GM12878 (cell line): ENCODE data around the gene WDR86. TPM values are rescaled to one million over a fixed set of nuclear protein-coding genes. Genes with fewer than 3 reads are reported as not detected.

ENCODE experiments used
- ATAC-seq: fragments of 200-7000 bp; cut with Tn5 transposase; 3 replicates; pipeline ENCODE4 v1.9.1; 2020; ENCODE audit warnings: mild to moderate bottlenecking, moderate library complexity
- BruUV-seq: library from RNA; stranded (reverse); fragments of 400-500 nt; replicated peaks from 2 replicates; lab custom pipeline; 2021; lab: Mats Ljungman, UMichigan
- CTCF ChIA-PET: fragments of 300-600 bp; sonication (Branson Sonifier 250); formaldehyde crosslinking; extraction: SDS; loops from one replicate; lab custom pipeline; 2021; ENCODE audit warnings: inconsistent platforms; lab: Yijun Ruan, JAX
- POLR2A ChIA-PET: fragments of 350-600 bp; formaldehyde crosslinking; extraction: SDS; loops from one replicate; lab custom pipeline; 2021; ENCODE audit warnings: inconsistent platforms; lab: Charles Lee
- RAD21 ChIA-PET: fragments of 300-600 bp; sonication (Branson Sonifier 250); formaldehyde crosslinking; loops from one replicate; lab custom pipeline; 2023; ENCODE audit warnings: antibody characterized with exemption; ENCODE audit not compliant: unreplicated experiment; lab: Charles Lee
- SMC1A ChIA-PET: fragments of 300-600 bp; sonication (Branson Sonifier 250); formaldehyde crosslinking; loops from one replicate; lab custom pipeline; 2023; ENCODE audit not compliant: unreplicated experiment, uncharacterized antibody; lab: Charles Lee
- DNase-seq: peaks from one replicate; pipeline ENCODE4 v3.0.0-alpha.2; 2011; ENCODE audit warnings: low read depth, low spot score
- FAIRE-seq: peaks from 3 replicates; lab custom pipeline; 2011; peaks lifted over from hg19 to GRCh38; lab: Jason Lieb, UNC
- H2AFZ ChIP-seq: 2 replicates; pipeline ENCODE4 v1.6.0; 2011; ENCODE audit warnings: low read depth, low read length, control low read depth; ENCODE audit not compliant: control insufficient read depth
- H3K27ac ChIP-seq: 2 replicates; pipeline ENCODE4 v1.5.1; 2011; ENCODE audit warnings: control low read depth; ENCODE audit not compliant: control insufficient read depth, insufficient read depth
- H3K27me3 ChIP-seq, 2 experiments: replicated peaks in 1 of 2; 2 replicates each; pipeline versions ENCODE4 v1.6.0 to v1.6.1; 2011; ENCODE audit warnings: low read length in 1 of 2; ENCODE audit not compliant: control insufficient read depth in 2 of 2, insufficient read depth in 2 of 2
- H3K36me3 ChIP-seq, 2 experiments: 2 replicates each; pipeline ENCODE4 v1.5.1; 2011; ENCODE audit warnings: low read length in 1 of 2; ENCODE audit not compliant: control insufficient read depth in 2 of 2, insufficient read depth in 2 of 2
- H3K4me1 ChIP-seq: 2 replicates; pipeline ENCODE4 v1.6.1; 2011; ENCODE audit warnings: mild to moderate bottlenecking, low read length, moderate library complexity, mixed read lengths; ENCODE audit not compliant: control insufficient read depth, insufficient read depth
- H3K4me2 ChIP-seq: 2 replicates; pipeline ENCODE4 v1.6.0; 2011; ENCODE audit warnings: control low read depth; ENCODE audit not compliant: control insufficient read depth, insufficient read depth
- H3K4me3 ChIP-seq: fragments of 200-600 bp; sonication (generic); 2 replicates; pipeline ENCODE4 v1.5.1; 2016
- H3K79me2 ChIP-seq: 2 replicates; pipeline ENCODE4 v1.6.0; 2011; ENCODE audit warnings: low read length; ENCODE audit not compliant: control insufficient read depth, insufficient read depth
- H3K9ac ChIP-seq: 2 replicates; pipeline ENCODE4 v1.8.0; 2011; ENCODE audit warnings: low read length, control low read depth, mixed read lengths; ENCODE audit not compliant: control insufficient read depth, insufficient read depth
- H3K9me3 ChIP-seq: replicated peaks from 3 replicates; pipeline ENCODE4 v1.5.1; 2011; ENCODE audit warnings: mild to moderate bottlenecking, low read length; ENCODE audit not compliant: control insufficient read depth, insufficient read depth
- H4K20me1 ChIP-seq: 2 replicates; pipeline ENCODE4 v1.6.0; 2011; ENCODE audit not compliant: control insufficient read depth, insufficient read depth
- DPF2 ChIP-seq: fragments of 450-650 bp; IDR thresholded peaks from 2 replicates; pipeline ENCODE4 v1.6.1; 2017; ENCODE audit warnings: mild to moderate bottlenecking
- MEF2B ChIP-seq: fragments of 450-650 bp; IDR thresholded peaks from 2 replicates; pipeline ENCODE4 v1.6.1; 2018; ENCODE audit warnings: mild to moderate bottlenecking, moderate library complexity; ENCODE audit not compliant: partially characterized antibody, poor library complexity, severe bottlenecking
- MYB ChIP-seq: fragments of 150-350 bp; IDR thresholded peaks from 2 replicates; pipeline ENCODE4 v1.6.1; 2014; ENCODE audit warnings: mild to moderate bottlenecking, low read depth, low read length, borderline replicate concordance
- WGBS: methylation state at CpG from one replicate; pipeline ENCODE4 v1.1.6; 2016; ENCODE audit warnings: low lambda C conversion rate; ENCODE audit not compliant: insufficient replicate concordance, insufficient coverage; ENCODE audit errors: missing lambda C conversion rate; 5-methylcytosine and 5-hydroxymethylcytosine counted together
- in situ Hi-C: fragments of 300-500 bp; cut with MboI; formaldehyde crosslinking; loops from 9 replicates; pipeline ENCODE4 v1.14.3; 2018; ENCODE audit warnings: mixed read lengths
- intact Hi-C: fragments of 100-400 bp; cut with micrococcal nuclease; formaldehyde crosslinking; loops from one replicate; pipeline ENCODE4 v1.14.2; 2022; ENCODE audit not compliant: unreplicated experiment
- polyA plus RNA-seq, 11 experiments: library from polyadenylated mRNA; depleted of rRNA in 4 of 11; unstranded in 6 of 11; stranded (reverse) in 5 of 11; fragments of >200 nt; fragmentation: Nextera tagmentation in 4 of 11; fragmentation: Illumina TruSeq in 1 of 11; extraction: Ambion mirVana in 4 of 11; extraction: Trizol in 1 of 11; gene quantifications; 1 replicate in 1 of 11; 2 replicates in 10 of 11; pipeline versions ENCODE4 v1.2.1 to v1.2.3, GENCODE V29; 2011 to 2016; ENCODE audit warnings: inconsistent platforms in 2 of 11, missing spikeins in 2 of 11, low read depth in 1 of 11
- total RNA-seq, 4 experiments: library from RNA; depleted of rRNA in 3 of 4; stranded (reverse); fragments of >200 nt in 3 of 4; fragmentation: Illumina TruSeq in 1 of 4; extraction: Trizol in 1 of 4; gene quantifications; 2 replicates each; pipeline versions ENCODE4 v1.2.1 to v1.2.3, GENCODE V29; 2013 to 2021

Gene WDR86
- total and polyA plus RNA-seq, 10 of the 15 experiments (the other 5 are each of a cell fraction or from before 2014, with no cell fraction given) = 0.05 to 0.19 (median 0.15) TPM; not detected in 7

- H3K9me3 ChIP-seq = no peaks in the 10 kb centered on the region
- 45% methylated on average over 2 of the region's 2 CpGs for WGBS
- no peaks in the 10 kb centered on the region; a peak in 1 of 4 replicates for H3K27me3 ChIP-seq
- H3K4me2 ChIP-seq = no peak overlapping the region
- in situ Hi-C loops = loop anchor here (5.0 to 10.0 kb wide), 2 partner anchors 64 to 82 kb away; no protein-coding TSS in a partner anchor
- H3K79me2 ChIP-seq = no peaks in the 10 kb centered on the region
- POLR2A ChIA-PET = no interaction called here
- no peak overlapping the region for H3K9ac ChIP-seq
- TF ChIP-seq MYB = no peak
- SMC1A ChIA-PET = interaction anchor here (0.9 to 1.0 kb wide), 2 partner anchors 78 to 90 kb away, joined by 3 read pairs; no protein-coding TSS in a partner anchor
- intact Hi-C loops = no loop called here
- H3K4me3 ChIP-seq = no peak overlapping the region
- FAIRE-seq (no peak), DNase-seq (no peak), ATAC-seq (no peak)
- no peak overlapping the region for H3K27ac ChIP-seq
- no peak overlapping the region for H2AFZ ChIP-seq
- no peaks in the 10 kb centered on the region for H4K20me1 ChIP-seq
- CTCF ChIA-PET = interaction anchor here (0.6 to 1.2 kb wide), 3 partner anchors 71 to 314 kb away, joined by 3 read pairs; no protein-coding TSS in a partner anchor
- H3K36me3 ChIP-seq = no peaks in the 10 kb centered on the region
- BruUV-seq = no TSS peak
- H3K4me1 ChIP-seq = no peaks in the 10 kb centered on the region; the same call in 1 of the 2 replicates
- RAD21 ChIA-PET = no interaction called here
These were observed 36.6 kb upstream of the WDR86 start for GRCh38 chr7:151446412-151446811.

GRCh38 chr7:151444632-151445031 lies 34.8 kb upstream of the WDR86 start:
- WGBS = 0% methylated on average over 1 of the region's 1 CpG
- H3K27ac ChIP-seq = no peak overlapping the region
- TF ChIP-seq MEF2B (peak; percentile 40), DPF2 (no peak)
- DNase-seq (no peak), FAIRE-seq (no peak), ATAC-seq (no peak)
- no peak overlapping the region for H3K4me3 ChIP-seq
- intact Hi-C loops (no loop called here), in situ Hi-C loops (loop anchor here (5.0 to 10.0 kb wide), 2 partner anchors 62 to 80 kb away; no protein-coding TSS in a partner anchor)
- no peak overlapping the region for H3K4me2 ChIP-seq
- no peak overlapping the region for H2AFZ ChIP-seq
- H3K9ac ChIP-seq = no peak overlapping the region
- ChIA-PET SMC1A (interaction anchor here (1.0 to 1.4 kb wide), 3 partner anchors 28 to 127 kb away, joined by 3 to 4 read pairs (median 3); no protein-coding TSS in a partner anchor), CTCF (interaction anchor here (0.6 to 2.1 kb wide), 4 partner anchors 29 to 129 kb away, joined by 3 to 6 read pairs (median 3); no protein-coding TSS in a partner anchor), RAD21 (interaction anchor here (1.0 to 1.2 kb wide), 2 partner anchors 130 to 188 kb away, joined by 3 read pairs; no protein-coding TSS in a partner anchor), POLR2A (interaction anchor here (0.6 kb wide), 1 partner anchor 159 kb away, joined by 4 read pairs; no protein-coding TSS in a partner anchor)
- peaks cover 0 to under 1% of the 10 kb centered on the region in 2 experiments; a peak in 1 of 4 replicates for H3K27me3 ChIP-seq
- no peaks in the 10 kb centered on the region for H3K9me3 ChIP-seq
- H3K79me2 ChIP-seq = no peaks in the 10 kb centered on the region
- BruUV-seq = no TSS peak
- H4K20me1 ChIP-seq = no peaks in the 10 kb centered on the region
- no peaks in the 10 kb centered on the region for H3K36me3 ChIP-seq
- no peaks in the 10 kb centered on the region; the same call in 1 of the 2 replicates for H3K4me1 ChIP-seq
